ENCODE results near the gene SLC9C2.

Gene SLC9C2

GRCh38 chr1:173453982-173454381 lies 148.9 kb downstream of the SLC9C2 start:
- TF ChIP-seq CTCF (IDR thresholded peaks at IDR 0.05; ENCODE audit: insufficient read depth, low read depth, low read length, missing control alignments) = no peak
- DNase-seq (ENCODE audit: low read depth) = no peak

GRCh38 chr1:173451981-173452380 lies 150.9 kb downstream of the SLC9C2 start:
- no peak for TF ChIP-seq CTCF (IDR thresholded peaks at IDR 0.05; ENCODE audit: insufficient read depth, low read depth, low read length, missing control alignments)
- peak; percentile 68 for DNase-seq (ENCODE audit: low read depth)
- no peak overlapping the region for H3K4me3 ChIP-seq (ENCODE audit: low read length)

More at GRCh38 chr1:173453982-173454381, 148.9 kb downstream of the SLC9C2 start:
- H3K4me3 ChIP-seq (ENCODE audit: low read length) = no peak overlapping the region

Data from epithelial cell of esophagus (primary cell).